HG02623 (cell line): ENCODE measurements around the gene AP5Z1.
"Not testable (repeated sequence)": the region's sequence is repeated elsewhere in the genome, so short reads cannot be mapped to it uniquely, and the experiment has no call there.

Experiments
- ATAC-seq: cut with Tn5 transposase; IDR thresholded peaks from one replicate; pipeline ENCODE4 v1.9.1; 2021; ENCODE audit warnings: moderate library complexity; ENCODE audit not compliant: unreplicated experiment

AP5Z1 gene

DNA sequence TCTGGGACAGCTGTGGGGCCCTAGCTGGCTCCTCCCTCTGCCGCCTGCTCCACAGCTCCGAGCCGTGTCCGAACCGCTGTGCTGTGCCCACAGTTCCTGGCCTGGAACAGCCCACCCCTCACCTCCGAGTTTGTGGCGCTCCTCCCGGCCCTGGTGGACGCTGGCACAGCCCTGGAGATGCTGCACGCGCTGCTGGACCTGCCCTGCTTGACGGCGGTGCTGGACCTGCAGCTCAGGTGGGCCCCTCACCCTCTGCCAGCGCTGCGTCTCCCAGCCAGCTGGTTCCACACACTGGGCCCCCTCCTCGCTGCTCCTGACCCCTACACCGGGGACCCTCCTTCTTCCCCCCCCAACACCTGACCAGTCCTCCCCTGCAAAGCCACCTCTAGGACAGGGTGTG, 12.1 kb downstream of the AP5Z1 start:
- no peak for ATAC-seq

DNA sequence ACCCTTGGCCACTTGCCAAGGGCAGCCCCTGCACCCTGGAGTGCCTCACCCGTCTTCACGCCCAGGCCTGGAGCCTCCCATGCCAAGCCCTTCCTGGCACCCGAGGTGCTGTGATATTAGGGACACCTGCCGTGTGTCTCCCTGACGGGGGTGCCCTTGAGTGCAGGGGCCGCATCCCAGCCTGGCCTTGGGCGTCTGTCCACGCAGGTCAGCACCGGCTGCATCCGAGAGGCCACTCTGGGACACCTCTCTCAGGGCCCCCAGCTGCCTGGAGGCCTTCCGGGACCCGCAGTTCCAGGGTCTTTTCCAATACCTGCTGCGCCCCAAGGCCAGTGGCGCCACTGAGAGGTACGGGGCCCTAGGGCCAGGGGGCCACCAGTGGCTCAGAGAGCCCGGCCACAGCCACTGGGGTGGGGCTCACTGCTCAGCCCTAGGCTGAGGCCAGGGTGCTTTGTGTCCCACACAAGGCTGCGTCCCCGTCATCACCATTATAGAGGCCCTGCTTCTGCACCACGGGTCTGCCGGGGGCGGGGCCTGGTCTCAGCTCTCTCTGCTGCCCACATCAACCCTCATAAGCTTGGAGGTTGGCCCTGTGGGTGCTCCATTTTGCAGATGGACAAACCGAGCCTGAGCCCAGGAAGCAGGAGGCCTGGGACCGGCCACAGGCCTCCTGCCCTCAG, 12.7 kb downstream of the AP5Z1 start:
- no peak for ATAC-seq

DNA sequence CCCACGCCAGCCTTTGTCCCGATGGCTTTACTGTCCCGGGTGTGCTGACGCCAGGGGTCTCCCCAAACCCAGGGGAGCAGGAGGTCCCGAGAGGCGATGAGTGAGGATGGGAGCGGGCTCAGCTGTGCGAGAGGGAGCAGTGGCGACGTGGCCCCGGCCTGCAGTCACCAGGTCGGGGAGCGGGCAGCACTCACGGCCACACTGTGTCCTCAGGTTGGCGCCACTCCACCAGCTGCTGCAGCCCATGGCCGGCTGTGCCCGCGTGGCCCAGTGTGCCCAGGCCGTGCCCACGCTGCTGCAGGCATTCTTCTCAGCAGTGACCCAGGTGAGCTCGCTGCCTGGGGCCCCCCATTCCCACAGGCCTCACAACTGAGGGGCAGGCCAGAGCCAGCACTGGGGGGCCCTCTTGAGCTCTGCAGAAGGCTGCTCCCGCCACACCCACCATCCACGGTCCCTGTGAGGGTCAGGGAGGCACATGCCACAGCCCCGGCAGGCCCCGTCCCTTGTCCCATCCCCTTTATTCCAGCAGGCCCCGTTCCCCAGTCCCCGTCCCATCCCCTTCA, 13.3 kb downstream of the AP5Z1 start:
- ATAC-seq = no peak

DNA sequence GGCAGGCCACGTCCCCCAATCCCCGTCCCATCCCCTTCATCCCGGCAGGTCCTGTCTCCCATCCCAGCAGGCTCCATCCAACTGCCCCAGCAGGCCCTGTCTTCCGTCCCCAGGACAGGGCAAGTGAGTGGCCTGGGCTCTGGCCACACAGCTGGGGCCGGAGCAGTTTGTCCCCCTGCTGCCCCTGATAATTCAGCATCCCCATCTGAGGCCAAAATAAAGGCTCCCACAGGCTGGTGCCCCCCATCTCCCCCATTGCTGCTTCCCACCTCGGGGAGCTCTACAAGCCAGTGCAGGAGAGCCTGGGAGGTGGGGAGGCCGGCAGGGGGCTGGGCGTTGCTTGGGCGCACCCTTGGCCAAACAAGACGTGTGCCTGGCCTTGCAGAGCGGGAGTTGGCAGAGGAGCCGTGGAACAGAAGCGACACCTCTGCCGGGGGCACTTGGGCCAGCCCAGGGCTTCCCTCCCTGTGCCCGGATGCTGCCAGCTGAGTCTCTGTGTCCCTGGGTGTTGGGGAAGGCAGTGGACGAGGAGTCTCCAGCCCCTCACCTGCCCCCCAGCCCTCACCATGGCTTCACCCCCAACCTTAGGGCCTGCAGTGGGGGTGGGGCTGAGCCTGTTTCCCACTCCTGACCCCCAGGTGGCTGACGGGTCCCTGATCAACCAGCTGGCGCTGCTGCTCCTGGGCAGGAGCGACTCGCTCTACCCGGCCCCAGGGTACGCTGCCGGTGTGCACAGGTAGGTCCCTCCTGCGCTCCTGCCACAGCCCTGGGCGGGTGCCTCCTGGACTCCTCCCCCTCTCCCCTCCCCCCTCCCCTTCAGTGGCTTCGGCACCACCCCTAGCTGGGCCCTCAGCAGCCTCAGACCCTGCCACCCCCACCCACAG, 14.0 kb downstream of the AP5Z1 start:
- ATAC-seq = no peak

DNA sequence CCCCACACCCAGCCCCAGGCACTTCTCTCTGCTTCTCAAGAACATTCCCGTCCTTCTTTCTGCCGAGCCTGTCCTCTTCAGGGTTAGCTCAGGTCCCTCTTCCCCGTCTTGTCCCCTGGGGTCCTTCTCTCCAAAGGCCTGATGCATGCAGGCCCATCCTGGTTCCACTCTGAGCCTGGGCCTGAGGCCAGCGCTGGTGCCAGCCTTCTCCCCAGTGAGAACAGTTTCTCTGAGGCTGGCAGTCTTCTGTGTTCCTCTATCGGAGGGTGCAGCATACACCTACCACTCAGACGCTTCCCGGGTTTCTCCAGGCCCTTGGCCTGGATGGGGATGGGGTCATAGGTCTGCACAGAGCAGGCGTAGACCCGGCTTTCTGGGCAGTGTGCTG, 14.6 kb downstream of the AP5Z1 start:
- ATAC-seq = no peak

DNA sequence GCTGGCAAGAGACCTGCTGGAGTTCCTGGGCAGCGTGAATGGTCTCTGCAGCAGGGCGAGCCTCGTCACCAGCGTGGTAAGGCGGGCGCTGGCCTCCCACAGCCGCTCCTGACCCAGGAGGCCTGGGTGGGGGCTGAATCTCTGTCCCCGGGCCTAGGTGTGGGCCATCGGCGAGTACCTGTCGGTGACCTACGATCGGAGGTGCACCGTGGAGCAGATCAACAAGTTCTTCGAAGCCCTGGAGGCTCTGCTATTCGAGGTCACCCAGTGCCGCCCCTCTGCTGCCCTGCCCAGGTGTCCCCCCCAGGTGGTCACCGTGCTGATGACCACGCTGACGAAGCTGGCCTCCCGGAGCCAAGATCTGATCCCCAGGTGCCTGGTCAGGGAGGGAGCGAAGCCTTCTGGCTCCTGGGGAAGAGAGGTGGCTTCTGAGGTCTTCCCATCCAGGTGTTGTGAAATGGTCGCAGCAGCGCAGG, 15.1 kb downstream of the AP5Z1 start:
- no peak for ATAC-seq

DNA sequence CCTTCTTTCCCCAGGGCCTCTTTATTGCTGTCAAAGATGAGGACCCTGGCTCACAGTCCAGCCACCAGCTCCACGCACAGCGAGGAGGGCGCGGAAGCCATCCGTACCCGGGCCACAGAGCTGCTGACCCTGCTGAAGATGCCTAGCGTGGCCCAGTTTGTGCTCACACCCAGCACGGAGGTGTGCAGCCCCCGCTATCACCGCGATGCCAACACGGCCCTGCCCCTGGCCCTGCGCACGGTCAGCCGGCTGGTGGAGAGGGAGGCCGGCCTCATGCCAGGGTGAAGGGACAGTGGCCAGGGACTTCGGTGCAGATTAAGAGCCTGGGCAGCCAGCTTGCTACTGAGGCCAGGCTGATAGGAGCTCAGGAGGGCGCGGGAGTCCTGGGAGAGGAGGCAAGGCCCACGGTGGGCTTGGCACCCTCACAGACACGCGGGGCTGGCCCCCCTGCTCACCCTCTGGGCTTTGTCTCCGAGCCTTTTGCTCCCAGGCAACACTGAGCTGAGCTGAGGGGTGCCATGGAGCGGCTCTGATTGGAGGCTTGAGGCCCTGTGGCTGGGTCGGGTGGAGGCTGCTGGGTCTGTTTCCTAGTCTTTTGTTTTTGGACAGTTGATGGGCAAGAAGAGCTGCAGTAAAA, 15.8 kb downstream of the AP5Z1 start:
- no peak for ATAC-seq

DNA sequence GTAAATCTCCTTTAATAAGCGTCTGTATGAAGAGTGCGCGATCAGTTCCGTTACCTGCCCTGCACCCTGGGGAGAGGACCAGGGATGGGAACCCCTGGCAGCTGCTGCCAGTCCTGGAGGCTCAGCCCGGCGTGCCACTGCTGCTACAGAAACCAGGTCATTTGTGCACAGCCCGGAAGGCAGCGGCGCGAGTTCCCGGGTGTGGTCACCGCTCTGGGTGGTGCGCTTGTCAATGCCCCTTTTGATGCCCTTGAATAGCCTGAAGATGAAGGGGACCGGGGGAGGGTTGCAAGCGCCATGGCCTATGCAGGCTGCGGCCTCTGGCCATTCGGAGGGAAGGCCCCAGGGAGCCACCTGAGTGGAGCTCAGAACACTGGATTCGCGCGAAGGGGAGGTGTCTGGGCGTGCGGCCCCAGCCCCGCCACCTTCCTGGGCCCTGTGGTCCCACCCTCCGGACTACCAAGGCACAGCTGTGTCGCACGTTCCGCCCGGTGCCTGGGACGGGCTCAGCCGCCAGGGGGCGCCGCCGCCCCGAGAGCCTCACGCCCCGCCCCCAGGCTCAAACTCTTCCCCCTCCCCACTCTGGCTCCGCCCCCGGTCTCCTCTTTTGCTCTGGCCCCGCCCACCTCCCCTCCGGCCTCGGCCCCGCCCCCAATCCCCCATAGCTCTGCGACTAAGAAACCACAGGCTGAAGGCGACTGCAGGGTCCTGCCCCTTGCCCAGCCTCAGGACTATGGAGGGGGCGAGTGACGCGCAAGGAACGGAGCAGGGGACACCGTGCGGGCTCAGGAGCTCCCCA, 16.5 kb downstream of the AP5Z1 start:
- ATAC-seq = no peak

DNA sequence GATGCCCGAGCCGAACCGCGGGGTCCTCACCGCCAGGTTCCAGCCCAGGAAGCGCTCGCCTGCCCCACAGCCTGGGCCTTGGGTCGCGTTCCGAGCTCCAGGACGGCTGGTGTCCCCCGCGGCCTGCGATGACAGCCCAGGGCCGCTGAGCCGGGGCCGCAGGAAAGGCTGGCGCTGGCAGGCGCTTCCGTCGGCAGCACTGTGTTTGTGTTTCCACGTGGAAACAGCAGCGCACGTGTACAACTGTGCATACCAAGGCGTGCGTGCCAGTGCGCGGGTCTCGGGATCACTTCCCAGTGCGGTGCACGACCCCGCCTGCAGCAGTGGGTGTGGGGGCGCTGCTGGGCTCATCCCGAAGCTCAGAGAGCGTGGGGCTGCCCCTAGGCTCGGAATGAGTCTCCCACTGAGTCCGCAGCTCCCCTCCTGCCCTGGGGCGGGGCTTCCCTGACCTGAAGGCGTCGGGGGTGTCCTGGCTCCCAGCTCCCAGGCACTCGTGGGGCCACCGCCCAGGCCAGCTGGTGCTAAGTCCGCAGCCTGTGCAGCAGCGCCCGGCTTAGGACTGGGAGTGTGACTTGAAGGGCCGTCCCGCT, 17.2 kb downstream of the AP5Z1 start:
- no peak for ATAC-seq

DNA sequence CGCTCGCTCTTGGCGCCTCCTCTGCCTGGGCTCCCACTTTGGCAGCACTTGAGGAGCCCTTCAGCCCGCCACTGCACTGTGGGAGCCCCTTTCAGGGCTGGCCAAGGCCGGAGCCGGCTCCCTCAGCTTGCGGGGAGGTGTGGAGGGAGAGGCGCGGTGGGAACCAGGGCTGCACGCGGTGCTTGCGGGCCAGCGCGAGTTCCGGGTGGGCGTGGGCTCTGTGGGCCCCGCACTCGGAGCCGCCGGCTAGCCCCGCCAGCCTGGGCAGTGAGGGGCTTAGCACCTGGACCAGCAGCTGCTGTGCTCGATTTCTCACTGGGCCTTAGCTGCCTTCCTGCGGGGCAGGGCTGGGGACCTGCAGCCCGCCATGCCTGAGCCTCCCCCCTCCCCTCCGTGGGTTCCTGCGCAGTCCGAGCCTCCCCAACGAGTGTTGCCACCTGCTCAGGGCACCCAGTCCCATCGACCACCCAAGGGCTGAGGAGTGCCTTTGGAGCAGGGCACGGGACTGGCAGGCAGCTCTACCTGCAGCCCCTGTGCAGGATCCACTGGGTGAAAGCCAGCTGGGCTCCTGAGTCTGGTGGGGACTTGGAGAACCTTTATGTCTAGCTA, 18.1 kb downstream of the AP5Z1 start:
- ATAC-seq = not testable (repeated sequence)

DNA sequence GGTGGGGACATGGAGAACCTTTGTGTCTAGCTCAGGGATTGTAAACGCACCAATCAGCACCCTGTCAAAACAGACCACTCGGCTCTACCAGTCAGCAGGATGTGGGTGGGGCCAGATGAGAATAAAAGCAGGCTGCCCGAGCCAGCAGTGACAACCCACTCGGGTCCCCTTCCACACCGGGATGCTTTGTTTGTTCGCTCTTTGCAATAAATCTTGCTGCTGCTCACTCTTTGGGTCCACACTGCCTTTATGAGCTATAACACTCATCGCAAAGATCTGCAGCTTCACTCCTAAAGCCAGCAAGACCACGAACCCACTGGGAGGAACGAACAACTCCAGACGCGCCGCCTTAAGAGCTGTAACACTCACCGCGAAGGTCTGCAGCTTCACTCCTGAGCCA, 18.7 kb downstream of the AP5Z1 start:
- not testable (repeated sequence) for ATAC-seq

DNA sequence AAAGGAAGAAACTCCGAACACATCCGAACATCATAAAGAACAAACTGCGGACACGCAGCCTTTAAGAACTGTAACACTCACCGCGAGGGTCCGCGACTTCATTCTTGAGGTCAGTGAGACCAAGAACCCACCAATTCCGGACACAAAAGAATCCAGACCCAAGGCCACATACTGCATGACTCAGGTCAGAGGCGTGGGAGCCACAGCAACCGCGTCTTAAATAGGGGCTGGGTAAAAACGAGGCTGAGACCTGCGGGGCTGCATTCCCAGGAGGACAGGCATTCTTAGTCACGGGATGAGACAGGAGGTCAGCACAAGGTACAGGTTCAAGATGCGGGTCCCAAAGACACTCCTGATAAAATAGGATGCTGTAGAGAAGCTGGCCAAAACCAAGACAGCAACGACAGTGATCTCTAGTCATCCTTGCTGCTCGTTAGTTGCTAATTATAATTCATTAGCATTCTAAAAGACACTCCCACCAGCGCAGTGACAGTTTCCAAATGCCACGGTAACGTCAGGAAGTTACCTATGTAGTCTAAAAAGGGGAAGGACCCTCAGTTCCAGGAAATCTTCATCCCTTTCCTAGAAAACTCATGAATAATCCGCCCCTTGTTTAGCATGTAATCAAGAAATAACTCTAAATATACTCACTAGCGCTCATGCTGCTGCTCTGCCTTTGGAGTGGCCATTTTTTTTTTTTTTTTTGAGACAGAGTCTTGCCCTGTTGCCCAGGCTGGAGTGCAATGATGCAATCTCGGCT, 19.3 kb downstream of the AP5Z1 start:
- ATAC-seq = no peak

DNA sequence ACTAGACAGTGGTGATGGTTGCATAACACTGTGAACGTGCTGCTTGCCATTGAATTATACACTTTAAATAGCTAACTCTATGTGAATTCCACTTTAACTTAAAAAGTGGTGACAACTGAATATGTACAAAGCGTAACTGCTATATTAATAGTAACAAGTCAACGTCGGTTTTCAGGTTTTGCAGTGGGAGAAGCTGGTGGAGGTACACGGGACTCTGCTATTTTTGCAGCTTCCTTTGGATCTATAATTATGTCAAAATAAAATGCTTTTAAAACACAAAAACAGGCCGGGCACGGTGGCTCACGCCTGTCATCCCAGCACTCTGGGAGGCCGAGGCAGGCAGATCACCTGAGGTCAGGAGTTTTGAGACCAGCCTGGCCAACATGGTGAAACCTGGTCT, 21.0 kb downstream of the AP5Z1 start:
- ATAC-seq = no peak

DNA sequence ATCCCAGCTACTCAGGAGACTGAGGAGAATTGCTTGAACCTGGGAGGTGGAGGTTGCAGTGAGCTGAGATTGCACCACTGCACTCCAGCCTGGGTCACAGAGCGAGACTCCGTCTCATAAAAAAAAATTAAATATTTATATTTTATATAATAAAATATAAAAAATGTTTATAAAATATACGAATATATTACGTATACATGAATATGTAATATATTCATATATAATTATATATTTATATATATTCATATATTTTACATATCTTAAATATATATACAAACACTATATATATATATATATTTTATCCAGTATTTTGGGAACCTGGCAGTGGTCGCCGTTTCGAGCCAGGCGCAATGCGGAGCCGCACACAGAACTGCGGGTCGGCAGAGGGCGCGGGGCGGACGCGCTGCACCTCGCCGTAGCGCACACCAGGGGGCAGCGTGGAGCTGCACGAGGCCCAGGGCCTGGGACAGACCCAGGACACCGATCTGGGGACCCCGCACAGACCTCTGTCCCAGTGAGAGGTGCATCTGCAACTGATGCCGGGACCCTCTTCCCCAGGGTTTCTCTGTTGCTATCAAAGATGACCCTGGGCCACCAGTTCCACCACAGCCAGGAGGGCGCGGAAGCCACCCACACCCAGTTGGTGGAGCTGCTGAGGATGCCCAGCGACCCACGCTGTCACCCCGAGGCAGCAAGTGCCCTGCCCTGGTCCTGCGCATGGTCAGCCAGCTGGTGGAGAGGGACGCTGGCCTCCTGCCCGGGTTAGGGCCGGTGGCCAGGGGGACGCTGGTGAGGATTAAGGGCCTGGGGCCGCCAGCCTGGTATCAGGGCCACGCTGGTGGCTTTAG, 22.7 kb downstream of the AP5Z1 start:
- no peak for ATAC-seq

DNA sequence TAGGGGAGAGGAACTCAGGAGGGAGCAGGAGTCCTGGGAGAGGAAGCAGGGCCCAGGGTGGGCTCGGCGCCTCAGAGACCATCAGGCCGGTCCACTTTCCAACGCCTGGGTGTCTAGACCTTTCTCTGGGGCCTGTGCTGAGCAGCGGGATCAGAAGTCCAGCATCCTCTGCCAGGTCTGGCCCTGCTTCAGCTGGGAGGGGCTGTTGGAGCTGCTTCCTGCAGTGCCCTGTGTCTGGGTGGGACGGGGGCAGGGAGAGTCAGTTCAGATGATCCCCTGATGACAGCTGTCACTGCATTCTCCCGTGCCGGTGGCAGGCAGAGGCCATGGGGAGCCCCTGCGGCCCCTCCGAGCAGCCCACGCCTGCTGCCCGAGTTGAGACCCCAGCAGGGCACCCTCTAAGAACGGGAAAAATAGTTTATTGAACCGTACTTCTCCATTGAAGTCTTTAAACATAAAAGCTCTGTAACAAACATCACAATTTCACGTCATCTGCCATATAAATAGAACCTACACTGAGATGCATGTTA, 23.3 kb downstream of the AP5Z1 start:
- no peak for ATAC-seq

DNA sequence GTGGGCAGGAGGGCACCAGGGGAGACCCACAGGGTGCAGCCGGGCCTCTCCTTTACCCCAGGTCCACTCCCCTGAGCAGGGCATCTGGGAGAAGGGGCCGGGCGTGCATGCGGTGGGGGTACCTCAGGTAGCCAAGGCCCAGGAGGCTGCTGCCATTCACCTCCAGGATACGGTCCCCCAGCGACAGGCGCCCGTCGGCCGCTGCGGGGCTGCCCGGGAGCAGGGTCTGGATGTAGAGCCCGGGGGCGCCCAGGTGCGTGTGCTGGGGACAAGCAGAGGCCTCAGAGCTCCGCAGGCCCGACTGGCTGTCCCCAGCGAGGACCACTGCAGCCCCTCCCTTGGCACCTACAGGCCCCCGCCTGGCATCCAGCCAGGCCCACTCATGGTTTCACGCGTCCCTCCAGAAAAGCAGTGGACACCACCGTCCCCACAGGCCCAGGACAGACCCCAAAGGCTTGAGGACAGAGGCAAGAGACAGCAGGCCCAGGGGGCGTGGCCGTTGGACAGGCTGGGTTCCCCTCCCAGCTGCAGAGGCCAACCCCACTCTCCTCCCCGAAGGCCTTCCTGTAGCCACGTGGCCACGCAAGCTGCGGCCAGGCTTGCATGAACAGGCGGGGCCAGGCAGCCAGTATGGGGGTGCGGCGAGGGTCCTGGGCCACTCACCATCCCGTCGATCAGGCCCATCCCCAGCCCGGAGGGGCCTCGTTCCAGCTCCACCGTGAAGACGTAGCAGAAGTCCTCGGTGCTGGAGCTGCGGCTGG, 24.3 kb downstream of the AP5Z1 start:
- ATAC-seq = no peak

DNA sequence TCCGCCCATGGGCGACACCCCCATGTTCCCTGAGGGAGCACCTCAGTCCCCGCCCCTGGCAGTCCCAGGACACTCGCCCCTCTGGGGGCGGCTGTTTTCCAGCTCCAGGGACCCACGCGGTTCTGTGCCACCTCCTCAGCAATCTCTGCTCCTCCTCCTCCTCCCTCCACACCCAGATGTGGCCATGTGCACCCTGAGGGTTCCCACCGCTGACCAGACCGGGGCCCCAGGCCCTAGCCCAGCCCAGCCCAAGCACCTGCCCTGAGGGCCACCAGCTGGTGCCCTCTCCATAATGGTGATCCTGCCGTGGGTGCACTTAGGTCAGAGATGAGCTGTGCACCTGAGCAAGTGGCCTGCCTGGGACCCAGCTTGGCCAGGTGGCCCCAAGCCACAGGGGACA, 25.1 kb downstream of the AP5Z1 start:
- no peak for ATAC-seq
